Measurements from ENCODE around the gene PIAS4. TPM values are rescaled to one million over a fixed set of nuclear protein-coding genes. Genes with fewer than 3 reads are reported as not detected.

The PIAS4 gene
- total and polyA plus RNA-seq, 2 of the 13 experiments (the other 11 are each of a cell fraction or from before 2014, with no cell fraction given) = 9.0 to 20.1 TPM

- peak; percentile 11; the same call in 1 of the 2 replicates for TF ChIP-seq SNAPC4 (CRISPR knock-in tag; IDR thresholded peaks at IDR 0.05)
- TF ChIP-seq SP1 (IDR thresholded peaks at IDR 0.05) = no peak
- peak; percentile 66 for TF ChIP-seq SP1 (CRISPR knock-in tag; IDR thresholded peaks at IDR 0.05)
- TF ChIP-seq EEA1 (CRISPR knock-in tag; IDR thresholded peaks at IDR 0.05; ENCODE audit: borderline replicate concordance) = no peak
- TF ChIP-seq PRPF4 (IDR thresholded peaks at IDR 0.05; ENCODE audit: low read depth, low read length, poor library complexity, severe bottlenecking) = no peak
- TF ChIP-seq ZNF557 (CRISPR knock-in tag; IDR thresholded peaks at IDR 0.05) = no peak
- TF ChIP-seq THAP7 (CRISPR knock-in tag; IDR thresholded peaks at IDR 0.05) = no peak
- no peak for TF ChIP-seq ZNF318 (CRISPR knock-in tag; IDR thresholded peaks at IDR 0.05)
- TF ChIP-seq ZNF274 (CRISPR knock-in tag; IDR thresholded peaks at IDR 0.05) = peak; percentile 51
- TF ChIP-seq PLSCR1 (CRISPR knock-in tag; IDR thresholded peaks at IDR 0.05; ENCODE audit: borderline replicate concordance) = no peak
- TF ChIP-seq RFX1 (IDR thresholded peaks at IDR 0.05) = no peak
- TF ChIP-seq ISX (CRISPR knock-in tag; conservative IDR thresholded peaks at IDR 0.05) = no peak
- TF ChIP-seq ZNF33A (CRISPR knock-in tag; IDR thresholded peaks at IDR 0.05; ENCODE audit: borderline replicate concordance) = no peak
Observed at GRCh38 chr19:4057931-4058692, 50.6 kb downstream of the PIAS4 start (continued).

All from HepG2 (cell line).